Colonic mucosa (tissue), 4 donors: ENCODE measurements around the gene ABLIM3. TPM values are rescaled to one million over a fixed set of nuclear protein-coding genes. Genes with fewer than 3 reads are reported as not detected.

Experiments used
- DNase-seq: peaks from one replicate; pipeline ENCODE4 v3.0.0-alpha.2; 2020
- H3K27ac ChIP-seq: fragments of 200-600 bp; one replicate; pipeline ENCODE4 v1.8.0; 2021
- H3K27me3 ChIP-seq: fragments of 200-600 bp; one replicate; pipeline ENCODE4 v1.8.0; 2021
- H3K36me3 ChIP-seq: fragments of 200-600 bp; one replicate; pipeline ENCODE4 v1.8.0; 2021
- H3K4me1 ChIP-seq: fragments of 200-600 bp; one replicate; pipeline ENCODE4 v1.8.0; 2021; ENCODE audit warnings: mild to moderate bottlenecking
- H3K4me3 ChIP-seq: fragments of 200-600 bp; one replicate; pipeline ENCODE4 v1.8.0; 2021
- H3K9ac ChIP-seq, 2 donors: one replicate each; pipeline ENCODE4 v1.7.0; 2013; ENCODE audit warnings: control low read depth in 2 of 2, low read depth in 2 of 2, low read length in 2 of 2
- H3K9me3 ChIP-seq: fragments of 200-600 bp; one replicate; pipeline ENCODE4 v1.8.0; 2021
- CTCF ChIP-seq: fragments of 200-600 bp; IDR thresholded peaks from one replicate; pipeline ENCODE4 v1.8.0; 2022; ENCODE audit warnings: antibody characterized with exemption, mild to moderate bottlenecking
- intact Hi-C: fragments of 100-400 bp; cut with DNase I; formaldehyde crosslinking; loops from one replicate; pipeline ENCODE4 v1.14.1; 2022
- total RNA-seq, 2 donors: library from RNA; stranded (reverse); fragmentation: NEBNext Ultra II Directional in 1 of 2; extraction: Animal tissue kit (Norgen Biotek cat#: 25700) in 1 of 2; gene quantifications; one replicate each; pipeline ENCODE4 v1.2.1, GENCODE V29; 2021
- donor health status: healthy.
- donor health status: DM: no; HTN: no; CAD: no.
- donor health status: DM: no; HTN: no; CAD: no.

Gene ABLIM3
- total RNA-seq, 2 donors from 2014 or later = 2.3 to 4.1 TPM

- no peaks in the 10 kb centered on the region for H3K9me3 ChIP-seq
- H3K27me3 ChIP-seq = no peaks in the 10 kb centered on the region
- no peak overlapping the region for H3K4me3 ChIP-seq
- no peaks in the 10 kb centered on the region for H3K36me3 ChIP-seq
- H3K4me1 ChIP-seq = no peaks in the 10 kb centered on the region
- TF ChIP-seq CTCF = no peak
- intact Hi-C loops = no loop called here
- no peak overlapping the region for H3K27ac ChIP-seq
- H3K9ac ChIP-seq = no peak overlapping the region
- DNase-seq = no peak
Observed at GRCh38 chr5:149147676-149148075, 6.4 kb downstream of the ABLIM3 start.

GRCh38 chr5:149149942-149150341 is 8.6 kb downstream of the ABLIM3 start:
- H3K9ac ChIP-seq = no peak overlapping the region
- H3K27me3 ChIP-seq = no peaks in the 10 kb centered on the region
- no peak overlapping the region for H3K27ac ChIP-seq
- intact Hi-C loops = no loop called here
- no peaks in the 10 kb centered on the region for H3K4me1 ChIP-seq
- H3K9me3 ChIP-seq = no peaks in the 10 kb centered on the region
- TF ChIP-seq CTCF = no peak
- no peaks in the 10 kb centered on the region for H3K36me3 ChIP-seq
- no peak for DNase-seq
- H3K4me3 ChIP-seq = no peak overlapping the region

- intact Hi-C loops = no loop called here
- TF ChIP-seq CTCF = no peak
- no peaks in the 10 kb centered on the region for H3K27me3 ChIP-seq
- no peaks in the 10 kb centered on the region for H3K9me3 ChIP-seq
- no peaks in the 10 kb centered on the region for H3K36me3 ChIP-seq
- no peak overlapping the region for H3K4me3 ChIP-seq
- no peaks in the 10 kb centered on the region for H3K4me1 ChIP-seq
- no peak for DNase-seq
- no peak overlapping the region for H3K27ac ChIP-seq
- no peak overlapping the region for H3K9ac ChIP-seq
Observed at GRCh38 chr5:149150457-149150856, 9.2 kb downstream of the ABLIM3 start.

DNA sequence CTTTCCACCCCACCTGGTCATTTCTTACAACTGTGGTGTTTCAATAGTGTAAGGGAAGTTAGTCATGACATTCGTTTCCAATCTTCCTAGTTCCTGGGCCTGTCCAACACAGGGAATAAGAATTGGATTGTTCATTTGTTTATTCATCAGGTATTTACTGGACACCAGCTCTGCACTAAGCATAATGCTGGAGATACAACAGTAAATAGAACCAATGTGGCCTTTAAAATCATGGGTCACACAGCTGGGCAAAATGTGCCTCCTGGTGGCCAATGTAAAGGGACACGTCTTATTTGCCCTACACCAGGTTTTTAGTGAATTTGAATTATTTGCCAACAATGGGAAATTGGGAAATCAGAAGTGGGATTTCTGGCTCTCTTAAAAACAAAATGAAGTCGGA is 10.4 kb downstream of the ABLIM3 start:
- Histone ChIP-seq H3K9ac (no peak overlapping the region), H3K27me3 (no peaks in the 10 kb centered on the region), H3K4me1 (no peaks in the 10 kb centered on the region), H3K4me3 (no peak overlapping the region), H3K9me3 (no peaks in the 10 kb centered on the region), H3K27ac (no peak overlapping the region), H3K36me3 (no peaks in the 10 kb centered on the region)
- intact Hi-C loops = no loop called here
- DNase-seq = no peak
- no peak for TF ChIP-seq CTCF

- TF ChIP-seq CTCF = no peak
- no peak overlapping the region for H3K9ac ChIP-seq
- intact Hi-C loops = no loop called here
- H3K27me3 ChIP-seq = no peaks in the 10 kb centered on the region
- DNase-seq = no peak
- no peaks in the 10 kb centered on the region for H3K9me3 ChIP-seq
- H3K4me1 ChIP-seq = no peaks in the 10 kb centered on the region
- H3K36me3 ChIP-seq = no peaks in the 10 kb centered on the region
- no peak overlapping the region for H3K4me3 ChIP-seq
- no peak overlapping the region for H3K27ac ChIP-seq
Observed at GRCh38 chr5:149152317-149152746, 11.0 kb downstream of the ABLIM3 start.
